Mononuclear cell (primary cell): ENCODE results near the gene RAPGEF5. TPM values are rescaled to one million over a fixed set of nuclear protein-coding genes. Genes with fewer than 3 reads are reported as not detected.

Experiments
- H3K27me3 ChIP-seq: 2 replicates; pipeline ENCODE4 v1.6.0; 2011; ENCODE audit warnings: low read length, control low read depth; ENCODE audit not compliant: insufficient read depth
- H3K4me1 ChIP-seq: 2 replicates; pipeline ENCODE4 v1.5.1; 2011; ENCODE audit warnings: mild to moderate bottlenecking, low read length, control low read depth; ENCODE audit not compliant: insufficient read depth
- H3K4me3 ChIP-seq: 2 replicates; pipeline ENCODE4 v1.5.1; 2011; ENCODE audit warnings: mild to moderate bottlenecking, low read length, moderate library complexity
- H3K9me3 ChIP-seq: 2 replicates; pipeline ENCODE4 v1.5.1; 2011; ENCODE audit warnings: low read depth, mild to moderate bottlenecking, control low read depth, low read length
- total RNA-seq: library from RNA; depleted of rRNA; stranded (reverse); fragments of >200 nt; gene quantifications from one replicate; pipeline ENCODE4 v1.2.3, GENCODE V29; 2012

The RAPGEF5 gene
- total RNA-seq, 1 donor: 0.63 TPM

DNA sequence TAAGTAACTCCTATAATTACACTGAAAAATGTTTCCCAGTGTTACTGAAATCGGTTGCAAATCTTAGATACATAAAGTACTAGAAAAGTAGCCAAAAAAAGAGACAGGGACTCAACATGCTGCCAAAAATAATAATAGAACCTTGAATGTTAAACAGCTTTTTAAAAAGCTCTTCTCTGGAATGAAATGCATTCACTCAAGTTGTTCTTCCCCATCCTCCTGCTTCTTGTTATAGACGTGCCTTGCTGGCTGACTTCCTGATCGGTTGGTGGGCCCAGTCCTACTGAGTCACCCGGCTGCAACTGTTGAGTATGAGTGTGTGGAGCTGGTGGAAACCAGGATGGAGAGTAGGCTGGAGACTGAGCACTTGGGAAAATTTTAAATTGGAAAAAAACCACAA lies 30.6 kb upstream of the RAPGEF5 start:
- Histone ChIP-seq H3K9me3 (no peaks in the 10 kb centered on the region), H3K27me3 (no peaks in the 10 kb centered on the region), H3K4me3 (no peak overlapping the region), H3K4me1 (no peaks in the 10 kb centered on the region)

DNA sequence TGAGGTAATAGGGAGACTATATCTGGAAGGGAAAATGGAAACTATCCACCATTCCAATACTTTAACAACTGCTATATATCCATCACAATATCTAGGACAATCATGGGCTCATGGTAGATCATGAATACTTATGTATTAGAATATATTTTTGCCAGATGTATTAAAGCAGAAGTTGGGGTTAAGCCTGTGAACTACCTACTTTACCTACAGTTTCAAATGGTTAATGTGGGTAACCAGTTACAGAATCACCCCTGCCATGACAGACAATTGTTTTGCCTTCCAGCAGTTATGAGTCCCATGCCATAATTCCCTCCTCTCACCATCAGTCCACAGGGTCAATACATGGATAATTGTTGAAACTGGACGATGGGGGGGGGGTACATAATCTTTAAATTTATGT lies 29.9 kb upstream of the RAPGEF5 start:
- H3K4me3 ChIP-seq: no peak overlapping the region
- no peaks in the 10 kb centered on the region for H3K9me3 ChIP-seq
- H3K27me3 ChIP-seq: no peaks in the 10 kb centered on the region
- no peaks in the 10 kb centered on the region for H3K4me1 ChIP-seq

DNA sequence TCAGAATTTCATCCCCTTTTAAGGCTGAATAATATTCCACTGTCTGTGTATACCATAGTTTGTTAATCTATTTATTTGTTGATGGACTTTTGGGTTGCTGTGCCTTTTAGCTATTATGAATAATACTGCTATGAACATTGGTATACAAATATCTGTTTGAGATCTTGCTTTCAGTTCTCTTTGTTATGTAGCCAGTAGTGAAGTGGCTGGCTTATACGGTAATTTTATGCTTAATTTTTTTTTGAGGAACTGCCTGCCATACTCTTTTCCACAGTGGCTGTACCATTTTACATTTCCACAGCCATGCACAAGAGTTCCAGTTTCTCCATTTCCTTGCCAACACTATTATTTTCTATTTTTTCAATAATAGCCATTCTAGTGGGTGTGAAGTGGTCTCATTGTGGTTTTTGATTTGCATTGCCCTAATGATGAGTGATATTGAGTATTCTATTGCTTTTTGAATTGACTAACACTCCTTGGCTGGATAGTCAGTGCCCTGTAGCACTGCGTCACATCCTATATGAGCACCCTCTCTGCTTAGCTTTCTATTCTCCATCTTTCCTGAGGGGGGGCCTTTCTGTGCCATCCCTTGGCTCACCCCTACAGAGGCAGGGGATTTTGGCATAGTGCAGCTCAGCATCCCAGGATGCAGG lies 29.4 kb upstream of the RAPGEF5 start:
- Histone ChIP-seq H3K4me1 (no peaks in the 10 kb centered on the region), H3K4me3 (no peak overlapping the region), H3K9me3 (no peaks in the 10 kb centered on the region), H3K27me3 (no peaks in the 10 kb centered on the region)

DNA sequence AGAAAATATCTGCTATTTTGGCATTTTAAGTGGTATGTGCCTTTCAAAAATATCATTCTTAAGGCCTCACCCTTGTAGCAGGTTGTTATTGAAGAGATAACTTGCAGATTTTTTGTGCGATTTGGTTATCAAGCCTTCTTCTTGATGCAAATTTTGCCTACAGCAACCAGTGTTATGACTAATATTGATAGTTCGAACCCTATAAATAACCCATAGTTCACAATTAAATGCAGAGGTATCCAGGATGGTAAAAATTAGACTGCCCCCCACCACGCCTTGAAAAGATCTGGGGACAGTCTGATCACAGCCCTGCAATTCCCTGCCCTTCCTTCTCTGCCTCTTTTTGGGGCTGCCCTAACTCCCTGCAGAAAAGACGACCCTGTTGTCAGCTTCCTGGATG lies 28.4 kb upstream of the RAPGEF5 start:
- H3K4me3 ChIP-seq: no peak overlapping the region
- no peaks in the 10 kb centered on the region for H3K9me3 ChIP-seq
- H3K27me3 ChIP-seq: no peaks in the 10 kb centered on the region
- H3K4me1 ChIP-seq: no peaks in the 10 kb centered on the region

DNA sequence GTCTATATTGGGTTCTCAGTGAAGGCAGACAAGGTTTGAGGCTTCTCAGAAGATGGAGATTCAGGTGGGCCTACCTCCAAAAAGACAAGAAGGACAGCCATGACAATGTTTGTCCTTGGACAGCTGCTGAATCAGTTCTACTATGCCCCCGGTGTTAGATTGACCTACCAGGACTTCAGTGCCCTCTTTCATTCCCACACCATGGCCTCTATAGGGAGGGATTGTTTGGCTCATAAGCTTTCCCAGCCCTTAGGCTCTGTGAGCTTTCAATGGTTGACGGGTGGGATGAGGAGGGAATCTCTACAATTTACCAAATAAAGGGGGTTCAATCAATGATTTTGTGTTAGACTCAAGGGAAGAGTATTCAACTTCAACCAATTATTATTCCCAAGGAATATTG lies 23.4 kb upstream of the RAPGEF5 start:
- no peaks in the 10 kb centered on the region for H3K4me1 ChIP-seq
- no peak overlapping the region for H3K4me3 ChIP-seq
- no peaks in the 10 kb centered on the region for H3K27me3 ChIP-seq
- no peaks in the 10 kb centered on the region for H3K9me3 ChIP-seq

DNA sequence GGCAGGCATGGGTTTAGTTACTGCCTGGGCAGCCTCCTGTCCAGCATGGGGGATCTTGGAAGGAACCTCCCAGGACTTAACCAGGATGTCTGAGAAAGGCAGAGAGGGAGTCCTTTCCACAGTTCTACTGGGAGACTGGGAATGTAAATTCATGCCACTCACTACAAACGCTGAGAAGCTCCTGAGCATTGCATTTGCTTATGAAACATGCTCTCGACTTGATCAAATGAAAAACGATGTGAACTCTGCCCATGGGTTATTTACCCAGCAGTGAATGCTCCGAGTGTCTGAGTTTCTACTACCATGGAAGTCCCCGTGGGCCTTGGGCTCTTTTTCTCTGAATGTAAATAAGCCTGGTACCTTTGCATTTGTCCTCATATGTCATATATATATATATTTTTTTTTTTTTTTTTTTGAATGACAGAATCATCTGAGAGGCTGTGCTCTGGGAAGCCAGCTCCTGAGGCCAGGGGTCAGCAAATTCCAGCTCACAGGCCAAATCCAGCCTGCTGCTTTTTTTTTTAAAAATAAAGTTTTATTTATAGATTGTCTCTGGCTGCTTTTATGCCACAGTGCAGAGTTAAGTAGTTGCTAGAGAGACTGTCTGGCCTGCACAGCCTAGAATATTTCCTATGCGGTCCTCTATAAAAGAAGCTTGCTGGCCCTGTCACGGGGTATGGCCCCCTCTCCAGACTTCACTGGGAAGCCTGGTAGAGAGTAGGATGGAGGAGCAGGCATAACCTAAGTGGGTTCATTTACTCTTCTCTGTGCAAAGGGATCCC lies 21.4 kb upstream of the RAPGEF5 start:
- H3K4me1 ChIP-seq: no peaks in the 10 kb centered on the region

DNA sequence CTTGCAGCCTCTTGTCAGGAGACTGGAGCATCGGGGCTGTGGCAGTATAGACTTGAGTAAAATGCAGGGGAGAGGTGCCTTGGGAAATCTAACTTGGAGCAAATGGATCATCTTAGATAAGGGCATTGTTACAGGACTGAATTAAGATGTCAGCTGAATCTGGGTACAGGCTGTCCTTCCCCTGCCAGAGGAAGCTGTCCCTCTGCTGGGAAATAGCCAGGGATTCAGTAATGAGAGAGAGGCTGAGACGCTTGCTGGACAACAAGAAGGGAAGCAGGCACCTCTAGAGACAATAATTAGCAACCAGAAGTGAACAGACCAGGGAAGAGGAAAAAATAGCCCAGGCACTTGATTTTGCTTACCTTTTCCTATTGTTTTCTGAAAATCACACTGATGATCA lies 20.7 kb upstream of the RAPGEF5 start:
- Histone ChIP-seq H3K27me3 (no peaks in the 10 kb centered on the region), H3K4me3 (no peak overlapping the region), H3K4me1 (no peaks in the 10 kb centered on the region), H3K9me3 (no peaks in the 10 kb centered on the region)

More for the DNA sequence above, 21.4 kb upstream of the RAPGEF5 start:
- H3K9me3 ChIP-seq: no peaks in the 10 kb centered on the region
- no peak overlapping the region for H3K4me3 ChIP-seq
- no peaks in the 10 kb centered on the region for H3K27me3 ChIP-seq

DNA sequence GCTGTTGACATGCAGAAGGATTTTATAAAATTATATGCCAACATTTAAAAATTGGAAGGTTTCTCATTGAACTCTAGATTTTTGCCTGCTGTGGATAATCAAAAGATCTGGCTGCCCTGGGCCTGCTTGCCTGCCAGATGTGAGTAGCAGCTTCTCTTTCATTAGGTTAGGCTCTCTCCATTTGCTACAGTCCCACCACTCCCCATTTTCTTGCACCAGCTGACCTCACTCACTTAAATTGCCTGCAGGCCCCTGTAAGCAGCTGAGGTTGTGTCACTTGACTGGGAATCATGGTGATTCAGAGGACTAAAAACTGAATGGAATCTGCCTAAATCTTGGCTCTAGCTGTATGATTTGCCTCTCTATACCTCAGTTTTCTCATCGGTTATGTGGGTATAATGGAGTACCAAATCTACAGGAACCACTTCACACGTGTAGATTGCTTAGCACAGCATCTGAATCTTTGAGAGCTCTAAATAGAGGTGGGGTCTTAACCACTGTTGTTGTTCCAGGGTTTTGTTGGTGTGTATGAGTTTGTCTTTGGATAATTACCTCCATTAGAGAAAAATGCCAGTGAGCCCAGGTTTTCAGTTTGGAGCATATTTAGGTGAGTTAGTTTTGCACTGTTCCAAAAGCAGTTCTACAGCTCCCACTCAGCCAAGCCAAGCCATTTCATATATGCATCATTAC lies 18.6 kb upstream of the RAPGEF5 start:
- H3K4me3 ChIP-seq: no peak overlapping the region
- no peaks in the 10 kb centered on the region for H3K27me3 ChIP-seq
- H3K9me3 ChIP-seq: no peaks in the 10 kb centered on the region
- H3K4me1 ChIP-seq: no peaks in the 10 kb centered on the region

DNA sequence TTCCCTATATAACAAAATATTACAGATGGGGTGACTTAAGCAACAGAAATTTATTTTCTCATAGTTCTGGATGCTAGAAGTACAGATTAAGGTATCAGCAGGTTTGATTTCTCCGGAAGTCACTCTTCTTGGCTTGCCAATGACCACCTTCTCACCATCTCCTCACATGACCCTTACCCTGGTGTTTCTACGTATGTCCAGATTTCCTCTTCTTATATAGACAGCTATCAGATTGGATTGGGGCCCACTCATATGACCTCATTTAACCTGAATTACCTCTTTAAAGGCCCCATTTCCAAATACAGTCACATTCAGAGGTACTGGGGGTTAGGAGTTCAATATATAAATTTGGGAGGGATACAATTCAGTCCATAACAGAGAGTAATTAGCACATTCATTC lies 17.0 kb upstream of the RAPGEF5 start:
- H3K27me3 ChIP-seq: no peaks in the 10 kb centered on the region
- no peaks in the 10 kb centered on the region for H3K4me1 ChIP-seq
- H3K9me3 ChIP-seq: no peaks in the 10 kb centered on the region
- no peak overlapping the region for H3K4me3 ChIP-seq

DNA sequence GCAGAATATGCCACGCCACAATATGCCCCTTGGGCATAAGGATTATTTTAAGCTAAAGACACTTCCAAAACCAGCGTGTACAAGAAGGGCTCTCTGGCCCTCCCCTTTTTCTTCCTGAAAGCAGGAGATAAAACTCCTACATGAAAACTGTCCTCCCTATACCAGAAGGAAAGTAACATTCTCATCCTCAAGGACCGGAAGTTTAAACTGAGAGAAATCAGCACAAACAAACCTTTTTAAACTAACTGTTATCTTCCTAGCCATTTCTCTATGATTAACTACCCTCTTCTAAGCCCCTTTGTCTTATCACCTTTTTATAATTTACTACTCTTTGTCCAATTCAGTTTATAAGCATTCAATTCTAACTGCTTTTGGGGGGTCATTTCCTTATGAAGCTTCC lies 16.4 kb upstream of the RAPGEF5 start:
- no peaks in the 10 kb centered on the region for H3K27me3 ChIP-seq
- no peak overlapping the region for H3K4me3 ChIP-seq
- H3K4me1 ChIP-seq: no peaks in the 10 kb centered on the region
- no peaks in the 10 kb centered on the region for H3K9me3 ChIP-seq

DNA sequence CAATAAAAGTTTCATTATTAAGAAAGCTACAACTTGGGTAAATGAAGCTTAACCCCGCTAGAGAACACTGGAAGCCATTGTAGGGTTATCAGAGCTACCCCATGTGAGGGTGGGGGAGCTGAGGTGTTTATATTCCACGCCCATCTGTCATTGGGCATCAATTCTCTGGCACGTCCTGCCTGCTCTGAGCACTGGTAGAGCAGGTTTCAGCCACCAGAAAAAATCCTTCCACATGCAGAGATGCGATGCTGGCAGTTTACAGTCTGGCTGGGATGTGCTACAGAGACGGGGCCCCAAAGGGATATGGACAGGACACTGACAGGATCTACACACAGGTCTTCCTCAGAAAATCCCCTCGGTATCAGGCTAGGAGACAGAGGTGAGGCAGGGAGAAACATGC lies 15.9 kb upstream of the RAPGEF5 start:
- Histone ChIP-seq H3K27me3 (no peaks in the 10 kb centered on the region), H3K4me1 (no peaks in the 10 kb centered on the region), H3K9me3 (no peaks in the 10 kb centered on the region), H3K4me3 (no peak overlapping the region)

DNA sequence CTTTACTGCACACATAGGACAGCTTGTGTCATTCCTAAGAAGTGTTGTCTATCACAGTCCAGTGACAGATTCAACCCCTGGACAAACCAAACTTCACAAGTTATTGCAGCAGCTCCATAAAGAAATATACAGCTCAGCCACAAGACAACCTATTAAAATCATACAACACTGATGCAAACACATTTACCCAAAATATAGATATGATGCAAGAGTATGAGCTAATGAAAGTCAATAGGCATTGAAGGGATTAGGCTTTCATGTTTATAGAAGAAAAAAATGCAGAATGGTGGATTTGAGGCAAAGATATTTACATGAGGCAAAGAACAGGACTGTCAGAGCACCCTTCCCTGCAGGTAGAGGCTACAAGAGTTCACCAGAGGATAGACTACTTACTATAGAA lies 14.9 kb upstream of the RAPGEF5 start:
- Histone ChIP-seq H3K27me3 (no peaks in the 10 kb centered on the region), H3K4me3 (no peak overlapping the region), H3K9me3 (no peaks in the 10 kb centered on the region), H3K4me1 (no peaks in the 10 kb centered on the region)

DNA sequence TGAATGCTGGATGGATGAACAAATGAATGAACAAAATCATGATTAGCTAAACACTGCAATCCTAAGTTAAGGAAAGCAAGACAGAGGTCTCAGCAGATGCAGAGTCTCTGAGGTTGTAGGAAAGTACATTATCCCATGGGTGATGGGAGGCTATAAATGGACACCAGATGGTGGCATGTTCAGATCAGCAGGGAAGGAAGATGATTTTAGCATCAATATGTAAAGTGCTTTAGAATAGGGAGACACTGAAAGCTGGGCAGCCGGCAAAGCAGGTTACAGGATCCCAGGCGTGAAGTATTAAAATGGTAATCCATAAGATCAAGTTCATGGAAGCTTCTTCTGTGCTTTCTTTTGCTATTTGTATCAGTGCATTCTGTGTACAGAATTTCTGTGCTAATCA lies 7.9 kb upstream of the RAPGEF5 start:
- Histone ChIP-seq H3K4me1 (no peaks in the 10 kb centered on the region), H3K27me3 (no peaks in the 10 kb centered on the region), H3K4me3 (no peak overlapping the region), H3K9me3 (no peaks in the 10 kb centered on the region)

DNA sequence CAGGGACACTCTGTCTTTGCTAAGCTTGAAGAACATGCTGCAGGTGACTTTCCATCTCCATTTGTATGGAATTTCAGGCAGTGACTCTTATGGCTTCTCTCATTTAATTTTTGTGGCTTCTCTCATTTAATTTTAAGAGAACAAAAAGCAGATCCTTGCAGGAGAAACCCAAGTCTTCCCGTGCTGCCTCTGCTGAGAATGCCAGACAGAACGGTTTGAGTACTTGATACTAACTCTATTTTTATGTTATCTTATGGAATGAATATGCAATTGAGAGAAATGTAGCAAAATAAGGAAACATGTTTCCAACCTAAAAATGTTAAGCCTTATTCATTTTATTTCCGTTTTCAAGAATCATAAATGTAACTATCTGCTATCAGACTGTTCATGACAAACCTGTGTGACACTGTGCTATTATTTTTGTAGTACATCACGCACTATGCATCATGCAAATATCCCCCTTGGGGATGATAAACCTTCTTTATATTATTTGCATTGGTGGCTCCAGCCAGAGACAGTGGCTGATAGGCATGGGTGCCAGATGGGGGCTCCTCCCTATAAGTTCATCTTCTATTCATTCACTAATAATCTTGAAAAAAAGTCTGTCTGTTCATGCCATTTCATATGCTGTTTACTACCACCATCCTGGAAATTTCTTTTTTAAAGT lies 6.9 kb upstream of the RAPGEF5 start:
- no peak overlapping the region for H3K4me3 ChIP-seq
- H3K4me1 ChIP-seq: no peaks in the 10 kb centered on the region
- no peaks in the 10 kb centered on the region for H3K27me3 ChIP-seq

DNA sequence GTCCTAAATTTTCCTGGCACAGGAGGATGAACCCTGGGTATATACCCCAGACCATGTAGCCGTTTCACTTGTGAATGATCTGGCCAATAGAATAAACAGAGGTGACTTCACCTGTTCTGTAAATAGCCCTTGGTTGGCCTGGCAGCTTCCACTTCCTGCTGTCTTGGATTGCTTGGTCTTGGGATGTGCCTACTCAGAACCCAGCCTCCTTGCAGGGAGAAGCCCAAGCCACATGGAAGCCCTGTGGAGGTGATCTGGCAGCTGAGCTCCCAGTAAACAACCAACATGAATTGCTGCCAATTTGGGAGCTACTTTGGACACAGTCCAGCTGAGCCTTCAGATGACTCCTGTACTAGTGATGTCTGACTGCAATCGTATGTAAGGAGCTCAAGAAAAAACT lies 4.8 kb upstream of the RAPGEF5 start:
- H3K27me3 ChIP-seq: peaks cover 7% of the 10 kb centered on the region
- no peak overlapping the region for H3K4me3 ChIP-seq
- no peaks in the 10 kb centered on the region for H3K4me1 ChIP-seq
- H3K9me3 ChIP-seq: no peaks in the 10 kb centered on the region

More for the DNA sequence above, 6.9 kb upstream of the RAPGEF5 start:
- no peaks in the 10 kb centered on the region for H3K9me3 ChIP-seq
